ENCODE data around the gene CASP10. TPM values are rescaled to one million over a fixed set of nuclear protein-coding genes. Genes with fewer than 3 reads are reported as not detected.

CASP10 gene
- total and polyA plus RNA-seq, 2 experiments from 2014 or later = 2.9 to 5.1 TPM

GRCh38 chr2:201257956-201258665 lies 75.2 kb downstream of the CASP10 start:
- in situ Hi-C loops (cut with MboI) = no loop called here
- Histone ChIP-seq H3K4me3 (peak overlapping the region; percentile 92), H4K20me1 (ENCODE audit: insufficient read depth) (no peaks in the 10 kb centered on the region), H3K9me2 (ENCODE audit: insufficient read depth) (no peaks in the 10 kb centered on the region), H3K27ac (peak overlapping the region; percentile 97), H3F3A (ENCODE audit: insufficient read depth) (peaks cover 18% of the 10 kb centered on the region), H3K27me3 (replicated peaks; ENCODE audit: insufficient read depth) (no peaks in the 10 kb centered on the region), H3K4me2 (ENCODE audit: unreplicated experiment) (peak overlapping the region; percentile 95), H3K4me1 (ENCODE audit: insufficient read depth) (peaks cover 22% of the 10 kb centered on the region), H3K9ac (peak overlapping the region; percentile 94), H3K9me3 (ENCODE audit: low read depth) (no peaks in the 10 kb centered on the region), H2AFZ (peak overlapping the region; percentile 93), H3K36me3 (ENCODE audit: low read depth) (no peaks in the 10 kb centered on the region), H3K79me2 (ENCODE audit: insufficient read depth) (peaks cover 45% of the 10 kb centered on the region)
- WGBS, 2 experiments (ENCODE audit: low coverage in 1 of 2, low lambda C conversion rate in 2 of 2, missing lambda C conversion rate in 2 of 2) = 0 to 1% methylated on average over 10 of the region's 10 CpGs
- TF ChIP-seq EZH2 (IDR thresholded peaks at IDR 0.05; ENCODE audit: insufficient read depth, poor library complexity, severe bottlenecking) = no peak
- peak; percentile 92 for DNase-seq

- Histone ChIP-seq H2AFZ (peak overlapping the region; percentile 93), H3K4me2 (ENCODE audit: unreplicated experiment) (peak overlapping the region; percentile 95), H4K20me1 (ENCODE audit: insufficient read depth) (no peaks in the 10 kb centered on the region), H3K9me3 (ENCODE audit: low read depth) (no peaks in the 10 kb centered on the region), H3K4me3 (peak overlapping the region; percentile 92), H3F3A (ENCODE audit: insufficient read depth) (peaks cover 19% of the 10 kb centered on the region), H3K27me3 (replicated peaks; ENCODE audit: insufficient read depth) (no peaks in the 10 kb centered on the region), H3K79me2 (ENCODE audit: insufficient read depth) (peaks cover 52% of the 10 kb centered on the region), H3K4me1 (ENCODE audit: insufficient read depth) (peaks cover 30% of the 10 kb centered on the region), H3K27ac (peak overlapping the region; percentile 97), H3K9me2 (ENCODE audit: insufficient read depth) (no peaks in the 10 kb centered on the region), H3K9ac (peak overlapping the region; percentile 94), H3K36me3 (ENCODE audit: low read depth) (no peaks in the 10 kb centered on the region)
- in situ Hi-C loops (cut with MboI) = no loop called here
- TF ChIP-seq EZH2 (IDR thresholded peaks at IDR 0.05; ENCODE audit: insufficient read depth, poor library complexity, severe bottlenecking) (no peak), EZH2phosphoT487 (IDR thresholded peaks at IDR 0.05; ENCODE audit: insufficient read depth, low read depth) (no peak)
- 27 to 29% methylated on average over 15 of the region's 15 CpGs for WGBS, 2 experiments (ENCODE audit: low coverage in 1 of 2, low lambda C conversion rate in 2 of 2, missing lambda C conversion rate in 2 of 2)
- peak; percentile 20 for DNase-seq
Measured at GRCh38 chr2:201258666-201259615, 76.0 kb downstream of the CASP10 start.

- peak within 1 kb of the TSS; percentile 80 for H2AFZ ChIP-seq
- DNase-seq = peak; percentile 76
- in situ Hi-C loops (cut with MboI) = no loop called here
Measured at GRCh38 chr2:201260302-201260800, 77.4 kb downstream of the CASP10 start, which contains the start of gene CASP8. TSS of gene CASP8 (plus strand) at chr2:201260536. CDS start at chr2:201266487, 5,951 bp downstream.

GRCh38 chr2:201261471-201261870 lies 78.5 kb downstream of the CASP10 start:
- Histone ChIP-seq H3K36me3 (ENCODE audit: low read depth) (no peaks in the 10 kb centered on the region), H3K27ac (no peak overlapping the region), H3F3A (ENCODE audit: insufficient read depth) (peaks cover 25% of the 10 kb centered on the region), H3K27me3 (replicated peaks; ENCODE audit: insufficient read depth) (no peaks in the 10 kb centered on the region), H3K4me2 (ENCODE audit: unreplicated experiment) (peak overlapping the region; percentile 36), H3K79me2 (ENCODE audit: insufficient read depth) (peaks cover 78% of the 10 kb centered on the region), H3K9me3 (ENCODE audit: low read depth) (no peaks in the 10 kb centered on the region), H3K4me3 (no peak overlapping the region), H2AFZ (no peak overlapping the region), H4K20me1 (ENCODE audit: insufficient read depth) (no peaks in the 10 kb centered on the region), H3K4me1 (ENCODE audit: insufficient read depth) (peaks cover 39% of the 10 kb centered on the region), H3K9ac (no peak overlapping the region), H3K9me2 (ENCODE audit: insufficient read depth) (no peaks in the 10 kb centered on the region)
- DNase-seq = no peak
- 86 to 92% methylated on average over 9 of the region's 9 CpGs for WGBS, 2 experiments (ENCODE audit: low coverage in 1 of 2, low lambda C conversion rate in 2 of 2, missing lambda C conversion rate in 2 of 2)
- TF ChIP-seq EZH2 (IDR thresholded peaks at IDR 0.05; ENCODE audit: insufficient read depth, poor library complexity, severe bottlenecking) (no peak), EZH2phosphoT487 (IDR thresholded peaks at IDR 0.05; ENCODE audit: insufficient read depth, low read depth) (no peak)
- in situ Hi-C loops (cut with MboI) = no loop called here

More at GRCh38 chr2:201260302-201260800, 77.4 kb downstream of the CASP10 start, which contains the start of gene CASP8:
- H3F3A ChIP-seq (ENCODE audit: insufficient read depth) = peaks cover 25% of the 10 kb centered on the region
- no peaks in the 10 kb centered on the region for H3K9me2 ChIP-seq (ENCODE audit: insufficient read depth)
- WGBS, 2 experiments (ENCODE audit: low coverage in 1 of 2, low lambda C conversion rate in 2 of 2, missing lambda C conversion rate in 2 of 2) = 59 to 66% methylated on average over 10 of the region's 10 CpGs
- peak within 1 kb of the TSS; percentile 95 for H3K4me2 ChIP-seq (ENCODE audit: unreplicated experiment)
- H3K27ac ChIP-seq = peak within 1 kb of the TSS; percentile 97
- H3K9ac ChIP-seq = peak within 1 kb of the TSS; percentile 94
- no peak for TF ChIP-seq EZH2 (IDR thresholded peaks at IDR 0.05; ENCODE audit: insufficient read depth, poor library complexity, severe bottlenecking)
- TF ChIP-seq EZH2phosphoT487 (IDR thresholded peaks at IDR 0.05; ENCODE audit: insufficient read depth, low read depth) = no peak
- no peaks in the 10 kb centered on the region for H3K27me3 ChIP-seq (replicated peaks; ENCODE audit: insufficient read depth)
- H3K79me2 ChIP-seq (ENCODE audit: insufficient read depth) = peaks cover 67% of the 10 kb centered on the region
- no peaks in the 10 kb centered on the region for H3K36me3 ChIP-seq (ENCODE audit: low read depth)
- H4K20me1 ChIP-seq (ENCODE audit: insufficient read depth) = no peaks in the 10 kb centered on the region
- H3K4me1 ChIP-seq (ENCODE audit: insufficient read depth) = peaks cover 39% of the 10 kb centered on the region
- no peaks in the 10 kb centered on the region for H3K9me3 ChIP-seq (ENCODE audit: low read depth)
- peak within 1 kb of the TSS; percentile 92 for H3K4me3 ChIP-seq

Measured in GM23248 (cell line).